ENCODE measurements around the gene NDUFB8. TPM values are rescaled to one million over a fixed set of nuclear protein-coding genes. Genes with fewer than 3 reads are reported as not detected.
A peak's percentile ranks its signal among the peaks of the same experiment; 100 is the strongest.

NDUFB8 gene
- total RNA-seq, 2 experiments from 2014 or later = 268 to 300 TPM

DNA sequence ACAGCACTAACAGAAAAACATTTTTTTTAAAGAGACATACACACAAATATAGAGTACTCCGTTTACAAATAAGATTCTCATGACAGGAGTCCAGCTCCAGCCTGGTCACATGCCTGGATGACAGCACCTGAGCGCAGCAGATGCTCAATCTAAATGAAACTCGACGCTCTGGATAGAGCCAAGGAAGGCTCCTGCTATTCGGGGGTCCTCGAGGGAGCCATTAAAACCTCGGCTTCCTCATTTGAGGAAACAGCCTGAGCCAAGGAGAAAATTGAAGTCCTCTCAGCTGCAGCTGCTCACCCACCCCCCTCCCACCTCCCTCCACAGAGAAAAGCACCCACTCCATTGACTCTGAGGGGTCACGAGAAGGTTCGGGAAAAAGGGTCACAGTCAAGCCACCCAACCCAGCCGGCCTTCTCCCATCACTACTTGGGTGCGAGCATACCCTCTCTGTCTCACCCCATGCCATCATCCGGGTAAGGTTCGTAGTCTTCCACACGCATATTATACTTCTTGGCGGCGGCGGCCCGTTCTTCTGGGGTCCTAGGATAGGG lies 673 bp downstream of the NDUFB8 start:
- DNase-seq (peak; percentile 44), ATAC-seq (no peak)
- no peaks in the 10 kb centered on the region for H3K9me3 Mint-ChIP-seq (ENCODE audit: low read depth)
- peak overlapping the region; percentile 85 for H3K4me3 Mint-ChIP-seq
- CTCF ChIA-PET = interaction anchor here (0.7 to 3.5 kb wide), 7 partner anchors 9 to 186 kb away, joined by 3 to 32 read pairs (median 5); partner anchors contain the start of gene SCD
- H3K27me3 Mint-ChIP-seq = no peaks in the 10 kb centered on the region
- H3K36me3 Mint-ChIP-seq = peaks cover 33% of the 10 kb centered on the region
- H3K4me1 Mint-ChIP-seq = peaks cover 38% of the 10 kb centered on the region
- peak overlapping the region; percentile 98 for H3K27ac Mint-ChIP-seq

DNA sequence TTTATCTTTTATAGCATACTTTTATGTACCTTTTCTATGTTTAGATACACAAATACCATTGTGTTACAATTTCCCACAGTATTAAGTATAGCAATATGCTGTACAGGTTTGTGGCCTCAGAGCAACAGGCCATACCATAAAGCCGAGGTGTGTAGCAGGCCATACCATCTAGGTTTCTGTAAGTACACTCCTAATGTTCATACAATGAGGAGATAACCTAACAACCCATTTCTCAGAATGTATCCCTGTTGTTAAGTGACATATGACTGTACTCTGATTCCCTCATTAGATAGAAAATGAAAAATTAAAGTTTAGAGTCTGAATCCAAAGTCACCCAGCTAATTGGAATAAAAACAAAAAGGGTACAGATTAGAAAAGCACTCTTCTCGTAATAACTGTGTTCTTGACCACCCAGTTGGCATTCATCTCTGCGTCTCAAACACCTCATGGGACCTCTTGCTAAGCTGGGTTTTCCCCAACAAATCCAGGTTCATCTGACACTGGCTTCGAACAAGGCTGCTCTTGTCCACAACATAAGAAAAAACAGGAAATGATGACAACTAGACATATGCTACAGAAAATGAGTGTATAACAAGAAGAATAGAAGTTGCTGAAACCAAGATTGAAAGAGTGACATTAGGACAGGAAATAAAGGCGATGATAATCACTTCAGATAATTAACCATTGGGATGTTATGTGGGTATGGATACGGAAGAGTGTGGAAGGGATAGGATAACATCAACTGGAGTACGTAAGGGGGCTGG lies 1.4 kb downstream of the NDUFB8 start:
- Mint-ChIP-seq H3K9me3 (ENCODE audit: low read depth) (no peaks in the 10 kb centered on the region), H3K4me3 (peak overlapping the region; percentile 85), H3K27ac (peak overlapping the region; percentile 98), H3K4me1 (peaks cover 42% of the 10 kb centered on the region), H3K36me3 (peaks cover 35% of the 10 kb centered on the region), H3K27me3 (no peaks in the 10 kb centered on the region)
- ATAC-seq = peak; percentile 20
- DNase-seq = no peak
- CTCF ChIA-PET = interaction anchor here (0.7 to 3.5 kb wide), 9 partner anchors 7 to 186 kb away, joined by 3 to 32 read pairs (median 5); partner anchors contain the start of genes HIF1AN and SCD

DNA sequence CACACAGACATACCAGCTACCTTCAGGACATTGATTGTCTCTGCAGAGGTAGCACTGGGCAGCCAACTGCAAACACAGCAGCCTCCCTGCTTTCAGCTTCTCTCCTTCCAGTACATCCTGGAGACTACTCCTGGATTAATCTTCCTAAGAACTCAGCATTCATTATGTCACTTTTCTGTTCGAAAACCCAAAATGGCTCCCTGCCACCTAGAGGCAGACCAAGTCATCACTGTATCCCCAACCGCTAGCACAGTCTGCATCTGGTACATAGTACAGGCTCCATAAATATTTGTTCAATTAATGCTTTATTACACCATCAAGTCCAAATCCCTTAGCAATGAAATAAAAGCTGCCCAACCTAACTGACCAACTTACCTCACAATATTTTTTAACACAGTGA lies 5.0 kb downstream of the NDUFB8 start:
- Mint-ChIP-seq H3K9me3 (ENCODE audit: low read depth) (no peaks in the 10 kb centered on the region), H3K4me3 (no peak overlapping the region), H3K27me3 (no peaks in the 10 kb centered on the region), H3K4me1 (peaks cover 28% of the 10 kb centered on the region), H3K36me3 (peaks cover 35% of the 10 kb centered on the region), H3K27ac (peak overlapping the region; percentile 28)
- ATAC-seq (no peak), DNase-seq (no peak)
- CTCF ChIA-PET = interaction anchor here (0.9 to 3.8 kb wide), 8 partner anchors 9 to 92 kb away, joined by 3 to 33 read pairs (median 4); partner anchors contain the start of gene HIF1AN

DNA sequence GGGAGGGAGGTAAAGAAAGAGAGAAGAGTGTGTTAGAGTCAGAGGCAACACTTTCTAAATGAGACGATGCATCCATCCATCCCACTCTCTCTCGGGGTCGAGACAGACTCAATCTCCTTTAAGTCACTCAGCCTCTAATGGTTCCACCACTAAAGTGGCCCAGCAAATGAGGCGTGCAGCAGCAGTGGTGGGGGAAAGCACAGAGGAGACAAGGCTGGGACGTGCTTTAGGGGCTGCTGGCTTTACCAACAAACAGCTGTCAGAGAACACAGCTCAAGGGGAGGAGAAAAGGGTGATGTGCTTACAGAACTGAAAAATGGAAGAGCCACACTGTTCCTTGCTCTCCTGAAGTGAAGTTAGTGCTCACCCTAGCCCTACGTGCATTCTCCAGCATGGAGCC lies 5.5 kb downstream of the NDUFB8 start:
- H3K27me3 Mint-ChIP-seq = no peaks in the 10 kb centered on the region

DNA sequence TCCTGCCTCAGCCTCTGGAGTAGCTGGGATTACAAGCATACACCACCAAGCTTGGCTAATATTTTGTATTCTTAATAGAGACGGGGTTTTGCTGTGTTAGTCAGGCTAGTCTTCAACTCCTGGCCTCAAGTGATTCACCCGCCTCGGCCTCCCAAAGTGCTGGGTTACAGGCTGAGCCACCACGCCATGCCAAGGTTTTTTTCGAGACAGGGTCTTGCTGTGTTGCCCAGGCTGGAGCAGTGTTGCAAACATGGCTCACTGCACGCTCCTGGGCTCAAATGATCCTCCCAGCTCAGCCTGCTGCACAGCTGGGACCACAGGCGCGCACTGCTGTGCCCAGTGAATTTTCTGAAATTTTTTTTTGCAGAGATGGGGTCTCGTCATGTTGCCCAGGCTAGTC lies 6.7 kb downstream of the NDUFB8 start:
- no peak for ATAC-seq
- CTCF ChIA-PET = interaction anchor here (1.3 to 20.2 kb wide), 6 partner anchors 11 to 91 kb away, joined by 5 to 272 read pairs (median 11); partner anchors contain the start of gene HIF1AN
- peaks cover 33% of the 10 kb centered on the region for H3K4me1 Mint-ChIP-seq
- H3K9me3 Mint-ChIP-seq (ENCODE audit: low read depth) = no peaks in the 10 kb centered on the region
- H3K27ac Mint-ChIP-seq = no peak overlapping the region
- no peaks in the 10 kb centered on the region for H3K27me3 Mint-ChIP-seq
- no peak for DNase-seq
- H3K36me3 Mint-ChIP-seq = peaks cover 34% of the 10 kb centered on the region
- no peak overlapping the region for H3K4me3 Mint-ChIP-seq

More for the DNA sequence above, 5.5 kb downstream of the NDUFB8 start:
- CTCF ChIA-PET = interaction anchor here (0.9 to 3.8 kb wide), 9 partner anchors 9 to 91 kb away, joined by 3 to 33 read pairs (median 5); partner anchors contain the start of gene HIF1AN
- ATAC-seq = no peak
- Mint-ChIP-seq H3K4me3 (no peak overlapping the region), H3K4me1 (peaks cover 30% of the 10 kb centered on the region), H3K27ac (no peak overlapping the region), H3K9me3 (ENCODE audit: low read depth) (no peaks in the 10 kb centered on the region), H3K36me3 (peaks cover 34% of the 10 kb centered on the region)
- DNase-seq = no peak

DNA sequence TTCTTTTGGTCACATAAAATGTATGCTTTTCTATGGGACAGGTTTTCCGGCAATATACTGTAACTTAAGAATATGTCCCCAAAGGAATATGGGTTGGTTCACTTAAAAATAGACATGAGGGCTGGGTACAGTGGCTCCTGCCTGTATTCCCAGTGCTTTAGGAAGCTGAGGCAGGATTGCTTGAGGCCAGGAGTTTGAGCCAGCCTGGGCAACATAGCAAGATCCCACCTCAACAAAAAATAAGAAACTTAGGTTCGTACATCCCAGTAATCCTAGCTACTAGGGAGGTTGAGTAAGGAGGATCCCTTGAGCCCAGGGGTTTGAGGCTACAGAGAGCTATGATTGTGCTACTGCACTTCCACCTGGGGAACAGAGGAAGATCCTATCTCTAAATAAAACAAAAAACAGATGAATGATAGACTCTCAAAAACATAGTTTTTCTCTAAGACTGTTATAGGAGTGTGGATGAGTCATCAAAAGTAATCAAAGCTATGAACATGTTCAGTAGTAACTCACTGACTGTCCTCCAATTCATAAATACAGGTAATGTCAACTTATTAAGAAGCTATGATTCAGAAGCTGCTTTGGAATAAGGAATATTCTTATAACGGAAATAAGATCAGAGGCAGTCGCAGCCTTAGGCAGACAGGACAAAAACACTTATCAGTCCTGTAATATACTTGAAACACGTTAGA lies 7.4 kb downstream of the NDUFB8 start:
- CTCF ChIA-PET = interaction anchor here (1.3 to 20.2 kb wide), 6 partner anchors 10 to 91 kb away, joined by 5 to 272 read pairs (median 11); partner anchors contain the start of gene HIF1AN
- Mint-ChIP-seq H3K9me3 (ENCODE audit: low read depth) (no peaks in the 10 kb centered on the region), H3K4me3 (no peak overlapping the region), H3K36me3 (peaks cover 35% of the 10 kb centered on the region), H3K27ac (no peak overlapping the region), H3K4me1 (peaks cover 33% of the 10 kb centered on the region), H3K27me3 (no peaks in the 10 kb centered on the region)
- ATAC-seq (no peak), DNase-seq (no peak)

DNA sequence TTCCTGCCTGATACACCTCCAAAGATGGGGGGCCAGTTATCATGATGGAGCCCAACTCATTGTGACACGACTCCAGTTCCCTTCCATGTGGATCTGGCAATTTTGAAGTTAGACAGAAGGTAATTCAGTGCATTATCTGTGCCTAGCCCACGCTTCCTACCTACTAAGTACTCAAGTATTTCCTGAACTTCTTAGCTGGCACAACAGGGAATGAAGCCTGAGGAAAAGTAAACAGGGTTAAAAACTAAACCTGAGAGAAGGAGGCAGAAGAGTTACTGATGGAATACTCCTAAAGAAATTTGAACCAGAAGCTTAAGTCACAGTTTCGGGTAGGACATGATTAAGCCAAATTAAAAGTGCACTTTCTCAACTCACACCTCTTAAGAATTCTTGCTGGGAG lies 8.9 kb downstream of the NDUFB8 start:
- Mint-ChIP-seq H3K36me3 (peaks cover 35% of the 10 kb centered on the region), H3K27me3 (no peaks in the 10 kb centered on the region), H3K27ac (no peak overlapping the region), H3K9me3 (ENCODE audit: low read depth) (no peaks in the 10 kb centered on the region), H3K4me1 (peaks cover 34% of the 10 kb centered on the region), H3K4me3 (no peak overlapping the region)
- DNase-seq (no peak), ATAC-seq (no peak)
- CTCF ChIA-PET = interaction anchor here (1.1 to 20.2 kb wide), 10 partner anchors 8 to 176 kb away, joined by 3 to 363 read pairs (median 12); partner anchors contain the start of genes HIF1AN and SCD

DNA sequence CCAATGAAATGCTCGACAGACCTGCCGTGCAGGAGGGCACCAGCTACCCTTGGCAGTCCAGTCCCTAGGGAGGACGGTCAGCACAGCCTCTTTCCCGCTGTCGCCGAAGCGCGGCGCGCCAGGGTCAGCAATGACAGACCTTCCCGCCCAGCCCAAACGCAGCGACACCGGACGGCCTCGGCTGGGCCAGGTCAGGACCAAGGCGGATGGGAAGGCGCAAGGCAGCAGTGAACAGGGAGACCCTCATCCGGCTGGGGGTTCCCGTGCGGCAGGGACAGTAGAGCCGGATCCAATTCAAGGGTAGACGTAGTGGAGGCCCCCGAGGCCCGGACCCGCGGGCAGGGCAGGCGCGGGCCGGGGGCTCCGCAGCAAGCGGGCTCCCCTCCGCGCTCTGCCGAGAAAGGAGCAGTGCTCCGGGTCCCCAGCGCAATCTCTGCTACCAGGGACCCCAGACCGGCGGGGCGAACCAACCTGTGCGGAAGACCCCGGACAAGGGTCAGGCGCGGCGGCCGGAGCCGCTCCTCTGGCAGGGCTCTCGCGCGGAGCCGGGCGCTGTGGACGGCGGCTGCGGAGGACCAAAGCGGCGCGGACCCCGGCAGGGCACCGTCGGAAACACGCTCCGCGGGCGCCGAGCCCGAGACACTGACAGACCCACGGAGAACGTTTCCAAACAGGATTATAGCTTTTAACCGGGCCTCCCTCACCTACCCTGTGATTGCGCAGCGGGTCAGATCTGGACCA lies 10.2 kb downstream of the NDUFB8 start, which contains the start of gene SEC31B:
Gene SEC31B (minus strand): TSS at position 551 of the 741 bp plus-strand sequence. CDS start 2,909 bp downstream, outside the sequence.
- Mint-ChIP-seq H3K27me3 (no peaks in the 10 kb centered on the region), H3K9me3 (ENCODE audit: low read depth) (no peaks in the 10 kb centered on the region), H3K36me3 (peaks cover 33% of the 10 kb centered on the region), H3K27ac (peak within 1 kb of the TSS; percentile 45), H3K4me3 (no peak within 1 kb of the TSS), H3K4me1 (peaks cover 34% of the 10 kb centered on the region)
- ATAC-seq (peak; percentile 18), DNase-seq (no peak)
- CTCF ChIA-PET = interaction anchor here (0.6 to 20.2 kb wide), 39 partner anchors 7 to 468 kb away, joined by 3 to 363 read pairs (median 7); partner anchors contain the start of genes HIF1AN, MRPL43, SCD and TWNK

DNA sequence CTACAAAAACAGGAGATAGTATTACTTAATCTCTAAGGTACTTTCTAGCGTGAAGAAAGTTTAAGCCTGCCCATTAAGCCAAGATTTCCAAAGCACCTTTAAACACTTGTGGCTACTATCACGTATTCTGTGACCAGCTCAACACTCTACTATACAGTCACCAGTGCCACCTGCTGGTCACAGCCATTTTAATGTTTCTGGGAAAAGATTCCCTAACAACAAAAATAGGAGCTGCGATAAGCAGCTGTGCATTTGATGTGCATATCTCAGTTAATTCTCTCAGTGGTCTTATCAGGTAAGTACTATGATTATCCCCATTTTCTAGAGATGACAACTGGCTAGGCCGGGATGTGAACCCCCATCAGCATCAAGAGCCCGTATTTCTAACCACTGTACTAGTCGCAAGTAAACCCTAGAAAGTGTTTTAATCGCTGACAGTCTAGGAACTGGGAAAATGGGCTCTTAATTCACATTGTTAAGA lies 10.9 kb downstream of the NDUFB8 start:
- DNase-seq = peak; percentile 75
- CTCF ChIA-PET = interaction anchor here (0.6 to 20.2 kb wide), 39 partner anchors 9 to 468 kb away, joined by 3 to 363 read pairs (median 6); partner anchors contain the start of genes HIF1AN, MRPL43, SCD and TWNK
- Mint-ChIP-seq H3K9me3 (ENCODE audit: low read depth) (no peaks in the 10 kb centered on the region), H3K4me1 (peaks cover 33% of the 10 kb centered on the region), H3K36me3 (peaks cover 38% of the 10 kb centered on the region), H3K4me3 (no peak overlapping the region), H3K27me3 (no peaks in the 10 kb centered on the region), H3K27ac (peak overlapping the region; percentile 45)
- ATAC-seq = peak; percentile 84

DNA sequence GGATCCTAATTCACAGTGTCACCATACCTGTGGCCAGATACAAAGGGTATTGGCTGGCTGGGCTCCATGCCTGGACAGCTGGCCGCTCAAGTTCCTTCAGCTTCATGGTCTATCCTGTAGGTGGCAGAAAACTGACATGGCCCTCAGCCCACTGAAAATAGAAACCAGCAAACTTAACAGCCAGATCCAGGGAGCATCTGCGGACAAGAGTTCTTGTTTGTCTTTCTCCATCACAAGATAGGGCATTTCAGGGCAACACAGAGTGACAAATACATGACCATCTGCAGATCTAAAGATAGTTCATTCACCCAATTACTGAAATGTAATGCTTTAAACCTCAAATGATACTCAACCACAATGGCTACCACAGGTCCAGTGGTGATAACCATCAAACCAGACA lies 12.8 kb downstream of the NDUFB8 start:
- Mint-ChIP-seq H3K9me3 (ENCODE audit: low read depth) (no peaks in the 10 kb centered on the region), H3K36me3 (peaks cover 42% of the 10 kb centered on the region), H3K27me3 (no peaks in the 10 kb centered on the region), H3K4me3 (no peak overlapping the region), H3K4me1 (peaks cover 44% of the 10 kb centered on the region), H3K27ac (peak overlapping the region; percentile 34)
- no peak for DNase-seq
- no peak for ATAC-seq
- CTCF ChIA-PET = interaction anchor here (0.6 to 20.2 kb wide), 10 partner anchors 8 to 173 kb away, joined by 3 to 363 read pairs (median 20); partner anchors contain the start of genes HIF1AN and SCD

DNA sequence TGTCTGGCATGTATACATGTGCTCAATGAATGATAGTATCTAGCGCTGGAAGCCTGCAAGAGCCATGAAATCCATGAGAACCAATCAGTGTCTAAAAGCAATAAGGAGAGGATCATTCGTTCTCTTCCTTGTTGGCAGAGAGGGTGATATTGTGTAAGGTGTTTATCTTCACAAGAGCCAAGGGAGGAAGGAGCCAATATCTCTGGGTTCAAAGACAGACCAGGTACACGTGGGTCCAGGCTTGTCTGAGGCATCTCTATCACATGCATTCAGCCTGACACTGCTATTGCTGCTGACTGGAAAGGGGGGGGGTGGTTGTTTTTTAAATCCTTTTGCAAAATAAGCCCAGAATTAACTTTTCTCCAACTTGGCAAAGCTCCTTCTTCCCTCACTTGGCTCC lies 14.1 kb downstream of the NDUFB8 start:
- CTCF ChIA-PET = interaction anchor here (1.0 to 20.2 kb wide), 6 partner anchors 9 to 171 kb away, joined by 3 to 363 read pairs (median 74); partner anchors contain the start of gene SCD
- H3K36me3 Mint-ChIP-seq = peaks cover 45% of the 10 kb centered on the region
- no peak overlapping the region for H3K4me3 Mint-ChIP-seq
- H3K27me3 Mint-ChIP-seq = no peaks in the 10 kb centered on the region
- H3K27ac Mint-ChIP-seq = peak overlapping the region; percentile 52
- no peaks in the 10 kb centered on the region for H3K9me3 Mint-ChIP-seq (ENCODE audit: low read depth)
- peaks cover 56% of the 10 kb centered on the region for H3K4me1 Mint-ChIP-seq
- ATAC-seq (no peak), DNase-seq (no peak)
